Measurements from ENCODE around the gene CASK.

The CASK gene

DNA sequence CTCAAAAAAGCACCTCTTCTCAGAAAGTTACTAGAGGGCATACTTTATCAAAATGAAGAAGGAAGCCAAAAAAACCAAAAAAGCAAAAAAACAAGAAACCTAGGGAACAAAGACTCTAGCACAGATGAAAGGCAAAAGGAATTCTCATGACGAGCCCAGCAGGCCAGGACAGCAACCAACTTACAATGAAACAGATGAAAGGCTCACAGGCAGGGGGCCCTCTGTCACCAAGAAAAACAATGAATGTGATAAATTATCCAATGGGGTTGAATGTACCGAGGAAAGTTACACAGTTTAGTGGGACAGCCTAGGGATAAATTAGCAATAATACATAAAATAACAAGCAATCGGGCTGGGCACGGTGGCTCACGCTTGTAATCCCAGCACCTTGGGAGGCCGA is 120.4 kb downstream of the CASK start:
- ATAC-seq = no peak
- TF ChIP-seq SNAI2 (CRISPR knock-in tag; IDR thresholded peaks at IDR 0.05) (no peak), GLIS3 (CRISPR knock-in tag; IDR thresholded peaks at IDR 0.05) (no peak), BACH2 (CRISPR knock-in tag; IDR thresholded peaks at IDR 0.05; ENCODE audit: borderline replicate concordance) (no peak), ESRRG (CRISPR knock-in tag; IDR thresholded peaks at IDR 0.05) (no peak), CSDC2 (CRISPR knock-in tag; IDR thresholded peaks at IDR 0.05) (no peak), ZFP3 (CRISPR knock-in tag; IDR thresholded peaks at IDR 0.05) (no peak), ZNF8 (CRISPR knock-in tag; IDR thresholded peaks at IDR 0.05) (no peak), ZNF565 (CRISPR knock-in tag; conservative IDR thresholded peaks at IDR 0.05; ENCODE audit: low read depth) (no peak), TCF4 (CRISPR knock-in tag; IDR thresholded peaks at IDR 0.05; ENCODE audit: borderline replicate concordance) (no peak), ZNF70 (CRISPR knock-in tag; IDR thresholded peaks at IDR 0.05) (no peak), ZC3H10 (CRISPR knock-in tag; IDR thresholded peaks at IDR 0.05) (no peak)
- TF ChIP-seq, protein P1, sequence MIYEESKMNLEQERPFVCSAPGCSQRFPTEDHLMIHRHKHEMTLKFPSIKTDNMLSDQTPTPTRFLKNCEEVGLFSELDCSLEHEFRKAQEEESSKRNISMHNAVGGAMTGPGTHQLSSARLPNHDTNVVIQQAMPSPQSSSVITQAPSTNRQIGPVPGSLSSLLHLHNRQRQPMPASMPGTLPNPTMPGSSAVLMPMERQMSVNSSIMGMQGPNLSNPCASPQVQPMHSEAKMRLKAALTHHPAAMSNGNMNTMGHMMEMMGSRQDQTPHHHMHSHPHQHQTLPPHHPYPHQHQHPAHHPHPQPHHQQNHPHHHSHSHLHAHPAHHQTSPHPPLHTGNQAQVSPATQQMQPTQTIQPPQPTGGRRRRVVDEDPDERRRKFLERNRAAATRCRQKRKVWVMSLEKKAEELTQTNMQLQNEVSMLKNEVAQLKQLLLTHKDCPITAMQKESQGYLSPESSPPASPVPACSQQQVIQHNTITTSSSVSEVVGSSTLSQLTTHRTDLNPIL (CRISPR knock-in tag; IDR thresholded peaks at IDR 0.05; ENCODE audit: low read depth) = no peak
- TF ChIP-seq, protein P2, sequence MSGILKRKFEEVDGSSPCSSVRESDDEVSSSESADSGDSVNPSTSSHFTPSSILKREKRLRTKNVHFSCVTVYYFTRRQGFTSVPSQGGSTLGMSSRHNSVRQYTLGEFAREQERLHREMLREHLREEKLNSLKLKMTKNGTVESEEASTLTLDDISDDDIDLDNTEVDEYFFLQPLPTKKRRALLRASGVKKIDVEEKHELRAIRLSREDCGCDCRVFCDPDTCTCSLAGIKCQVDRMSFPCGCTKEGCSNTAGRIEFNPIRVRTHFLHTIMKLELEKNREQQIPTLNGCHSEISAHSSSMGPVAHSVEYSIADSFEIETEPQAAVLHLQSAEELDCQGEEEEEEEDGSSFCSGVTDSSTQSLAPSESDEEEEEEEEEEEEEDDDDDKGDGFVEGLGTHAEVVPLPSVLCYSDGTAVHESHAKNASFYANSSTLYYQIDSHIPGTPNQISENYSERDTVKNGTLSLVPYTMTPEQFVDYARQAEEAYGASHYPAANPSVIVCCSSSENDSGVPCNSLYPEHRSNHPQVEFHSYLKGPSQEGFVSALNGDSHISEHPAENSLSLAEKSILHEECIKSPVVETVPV (CRISPR knock-in tag; IDR thresholded peaks at IDR 0.05) = no peak
- TF ChIP-seq, protein P3, sequence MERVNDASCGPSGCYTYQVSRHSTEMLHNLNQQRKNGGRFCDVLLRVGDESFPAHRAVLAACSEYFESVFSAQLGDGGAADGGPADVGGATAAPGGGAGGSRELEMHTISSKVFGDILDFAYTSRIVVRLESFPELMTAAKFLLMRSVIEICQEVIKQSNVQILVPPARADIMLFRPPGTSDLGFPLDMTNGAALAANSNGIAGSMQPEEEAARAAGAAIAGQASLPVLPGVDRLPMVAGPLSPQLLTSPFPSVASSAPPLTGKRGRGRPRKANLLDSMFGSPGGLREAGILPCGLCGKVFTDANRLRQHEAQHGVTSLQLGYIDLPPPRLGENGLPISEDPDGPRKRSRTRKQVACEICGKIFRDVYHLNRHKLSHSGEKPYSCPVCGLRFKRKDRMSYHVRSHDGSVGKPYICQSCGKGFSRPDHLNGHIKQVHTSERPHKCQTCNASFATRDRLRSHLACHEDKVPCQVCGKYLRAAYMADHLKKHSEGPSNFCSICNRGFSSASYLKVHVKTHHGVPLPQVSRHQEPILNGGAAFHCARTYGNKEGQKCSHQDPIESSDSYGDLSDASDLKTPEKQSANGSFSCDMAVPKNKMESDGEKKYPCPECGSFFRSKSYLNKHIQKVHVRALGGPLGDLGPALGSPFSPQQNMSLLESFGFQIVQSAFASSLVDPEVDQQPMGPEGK (CRISPR knock-in tag; IDR thresholded peaks at IDR 0.05; ENCODE audit: borderline replicate concordance) = no peak
- TF ChIP-seq, protein P4, sequence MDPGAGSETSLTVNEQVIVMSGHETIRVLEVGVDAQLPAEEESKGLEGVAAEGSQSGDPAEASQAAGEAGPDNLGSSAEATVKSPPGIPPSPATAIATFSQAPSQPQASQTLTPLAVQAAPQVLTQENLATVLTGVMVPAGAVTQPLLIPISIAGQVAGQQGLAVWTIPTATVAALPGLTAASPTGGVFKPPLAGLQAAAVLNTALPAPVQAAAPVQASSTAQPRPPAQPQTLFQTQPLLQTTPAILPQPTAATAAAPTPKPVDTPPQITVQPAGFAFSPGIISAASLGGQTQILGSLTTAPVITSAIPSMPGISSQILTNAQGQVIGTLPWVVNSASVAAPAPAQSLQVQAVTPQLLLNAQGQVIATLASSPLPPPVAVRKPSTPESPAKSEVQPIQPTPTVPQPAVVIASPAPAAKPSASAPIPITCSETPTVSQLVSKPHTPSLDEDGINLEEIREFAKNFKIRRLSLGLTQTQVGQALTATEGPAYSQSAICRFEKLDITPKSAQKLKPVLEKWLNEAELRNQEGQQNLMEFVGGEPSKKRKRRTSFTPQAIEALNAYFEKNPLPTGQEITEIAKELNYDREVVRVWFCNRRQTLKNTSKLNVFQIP (CRISPR knock-in tag; IDR thresholded peaks at IDR 0.05; ENCODE audit: borderline replicate concordance, low read depth) = no peak

DNA sequence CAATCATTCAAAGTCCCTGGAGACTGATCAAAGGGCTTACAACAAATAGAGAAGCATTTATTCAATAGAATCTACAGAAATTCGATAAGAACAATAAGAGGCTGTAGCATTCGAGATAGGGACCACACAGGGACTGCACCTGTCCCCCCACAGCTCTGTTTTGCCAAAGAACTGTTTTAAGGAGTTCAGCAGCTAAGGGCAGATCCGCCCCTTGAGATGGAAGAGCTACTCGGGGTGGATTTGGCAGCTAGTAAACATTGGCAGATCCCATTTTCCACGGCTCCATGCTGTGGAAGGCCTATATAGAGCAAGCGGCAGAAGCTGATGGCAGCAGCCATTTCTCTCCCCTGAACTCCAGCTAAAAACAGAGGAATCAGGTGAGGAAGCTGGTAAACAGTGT is 123.7 kb downstream of the CASK start:
- ATAC-seq = no peak
- TF ChIP-seq GLIS3 (CRISPR knock-in tag; IDR thresholded peaks at IDR 0.05) (no peak), ARNTL (CRISPR knock-in tag; IDR thresholded peaks at IDR 0.05; ENCODE audit: borderline replicate concordance, low read depth) (no peak), ZFP3 (CRISPR knock-in tag; IDR thresholded peaks at IDR 0.05) (no peak), RARB (CRISPR knock-in tag; IDR thresholded peaks at IDR 0.05) (no peak), OSR1 (CRISPR knock-in tag; IDR thresholded peaks at IDR 0.05) (no peak), BACH2 (CRISPR knock-in tag; IDR thresholded peaks at IDR 0.05; ENCODE audit: borderline replicate concordance) (no peak), ZC3H10 (CRISPR knock-in tag; IDR thresholded peaks at IDR 0.05) (no peak), TCF4 (CRISPR knock-in tag; IDR thresholded peaks at IDR 0.05; ENCODE audit: borderline replicate concordance) (no peak), SNAI2 (CRISPR knock-in tag; IDR thresholded peaks at IDR 0.05) (no peak)
- TF ChIP-seq, protein P2 (CRISPR knock-in tag; IDR thresholded peaks at IDR 0.05) = no peak
- TF ChIP-seq, protein P5, sequence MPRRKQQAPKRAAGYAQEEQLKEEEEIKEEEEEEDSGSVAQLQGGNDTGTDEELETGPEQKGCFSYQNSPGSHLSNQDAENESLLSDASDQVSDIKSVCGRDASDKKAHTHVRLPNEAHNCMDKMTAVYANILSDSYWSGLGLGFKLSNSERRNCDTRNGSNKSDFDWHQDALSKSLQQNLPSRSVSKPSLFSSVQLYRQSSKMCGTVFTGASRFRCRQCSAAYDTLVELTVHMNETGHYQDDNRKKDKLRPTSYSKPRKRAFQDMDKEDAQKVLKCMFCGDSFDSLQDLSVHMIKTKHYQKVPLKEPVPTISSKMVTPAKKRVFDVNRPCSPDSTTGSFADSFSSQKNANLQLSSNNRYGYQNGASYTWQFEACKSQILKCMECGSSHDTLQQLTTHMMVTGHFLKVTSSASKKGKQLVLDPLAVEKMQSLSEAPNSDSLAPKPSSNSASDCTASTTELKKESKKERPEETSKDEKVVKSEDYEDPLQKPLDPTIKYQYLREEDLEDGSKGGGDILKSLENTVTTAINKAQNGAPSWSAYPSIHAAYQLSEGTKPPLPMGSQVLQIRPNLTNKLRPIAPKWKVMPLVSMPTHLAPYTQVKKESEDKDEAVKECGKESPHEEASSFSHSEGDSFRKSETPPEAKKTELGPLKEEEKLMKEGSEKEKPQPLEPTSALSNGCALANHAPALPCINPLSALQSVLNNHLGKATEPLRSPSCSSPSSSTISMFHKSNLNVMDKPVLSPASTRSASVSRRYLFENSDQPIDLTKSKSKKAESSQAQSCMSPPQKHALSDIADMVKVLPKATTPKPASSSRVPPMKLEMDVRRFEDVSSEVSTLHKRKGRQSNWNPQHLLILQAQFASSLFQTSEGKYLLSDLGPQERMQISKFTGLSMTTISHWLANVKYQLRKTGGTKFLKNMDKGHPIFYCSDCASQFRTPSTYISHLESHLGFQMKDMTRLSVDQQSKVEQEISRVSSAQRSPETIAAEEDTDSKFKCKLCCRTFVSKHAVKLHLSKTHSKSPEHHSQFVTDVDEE (CRISPR knock-in tag; IDR thresholded peaks at IDR 0.05) = no peak

DNA sequence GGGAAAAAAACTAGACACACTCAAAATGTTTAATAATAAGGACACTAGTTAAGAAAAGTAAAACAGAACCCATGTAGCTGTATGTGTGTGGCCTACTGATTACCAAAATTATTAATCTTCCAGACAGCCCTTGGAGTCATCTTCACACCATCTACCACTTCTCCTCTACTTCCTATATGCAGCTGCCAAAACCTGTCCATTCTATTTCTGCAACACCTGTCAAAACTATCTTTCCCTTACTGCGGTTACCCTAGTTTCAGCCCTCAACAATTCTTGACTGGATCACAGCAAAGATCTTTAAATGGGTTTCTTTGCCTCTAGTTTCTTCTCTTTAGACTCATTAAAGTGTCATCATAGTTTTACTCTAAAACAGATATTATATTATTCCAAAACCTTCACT is 126.8 kb downstream of the CASK start:
- no peak for ATAC-seq
- no peak for TF ChIP-seq TCF4 (CRISPR knock-in tag; IDR thresholded peaks at IDR 0.05; ENCODE audit: borderline replicate concordance)
- TF ChIP-seq PPARA (CRISPR knock-in tag; IDR thresholded peaks at IDR 0.05; ENCODE audit: borderline replicate concordance) = no peak
- no peak for TF ChIP-seq ZNF8 (CRISPR knock-in tag; IDR thresholded peaks at IDR 0.05)
- no peak for TF ChIP-seq RARB (CRISPR knock-in tag; IDR thresholded peaks at IDR 0.05)
- no peak for TF ChIP-seq ZFP30 (CRISPR knock-in tag; IDR thresholded peaks at IDR 0.05)
- no peak for TF ChIP-seq ZFP3 (CRISPR knock-in tag; IDR thresholded peaks at IDR 0.05)
- TF ChIP-seq, protein P3 (CRISPR knock-in tag; IDR thresholded peaks at IDR 0.05; ENCODE audit: borderline replicate concordance) = no peak
- no peak for TF ChIP-seq SNAI2 (CRISPR knock-in tag; IDR thresholded peaks at IDR 0.05)
- TF ChIP-seq, protein P4 (CRISPR knock-in tag; IDR thresholded peaks at IDR 0.05; ENCODE audit: borderline replicate concordance, low read depth) = no peak
- TF ChIP-seq, protein P1 (CRISPR knock-in tag; IDR thresholded peaks at IDR 0.05; ENCODE audit: low read depth) = no peak

All from SK-N-SH treated with all-trans-retinoic acid at 6 μM for 48 hours (cell line).